PC-9 (cell line): ENCODE measurements around the gene CAPN15.

Experiments
- CTCF ChIP-seq: fragments of 200-600 bp; sonication (generic); conservative IDR thresholded peaks from 2 replicates; pipeline ENCODE4 v1.6.1; 2017; ENCODE audit warnings: mixed run types, antibody characterized with exemption, mild to moderate bottlenecking, moderate library complexity
- EZH2 ChIP-seq: fragments of 200-600 bp; sonication (generic); IDR thresholded peaks from 2 replicates; pipeline ENCODE4 v1.8.0; 2017; ENCODE audit warnings: antibody characterized with exemption, low read depth

- TF ChIP-seq CTCF, result no peak
- TF ChIP-seq EZH2, result no peak
These were observed 21.1 kb downstream of the CAPN15 start for GRCh38 chr16:548586-548985.
